Peyer's patch (tissue), 4 donors: ENCODE measurements around the gene PGD.

Source experiments
- POLR2A ChIP-seq, 2 donors: fragments of 450-650 bp; IDR thresholded peaks; one replicate each; pipeline ENCODE4 v1.5.1; 2017; ENCODE audit warnings: antibody characterized with exemption in 2 of 2, mild to moderate bottlenecking in 2 of 2, moderate library complexity in 2 of 2
- TF ChIP-seq, protein P1 (sequence below), 6 experiments: fragments of 450-650 bp in 4 of 6; fragments of 200-600 bp in 2 of 6; sonication (generic) in 1 of 6; IDR thresholded peaks; one replicate each; pipeline ENCODE4 v1.5.1; 2017 to 2019; ENCODE audit warnings: antibody characterized with exemption in 6 of 6, mild to moderate bottlenecking in 3 of 6, moderate library complexity in 1 of 6

DNA sequence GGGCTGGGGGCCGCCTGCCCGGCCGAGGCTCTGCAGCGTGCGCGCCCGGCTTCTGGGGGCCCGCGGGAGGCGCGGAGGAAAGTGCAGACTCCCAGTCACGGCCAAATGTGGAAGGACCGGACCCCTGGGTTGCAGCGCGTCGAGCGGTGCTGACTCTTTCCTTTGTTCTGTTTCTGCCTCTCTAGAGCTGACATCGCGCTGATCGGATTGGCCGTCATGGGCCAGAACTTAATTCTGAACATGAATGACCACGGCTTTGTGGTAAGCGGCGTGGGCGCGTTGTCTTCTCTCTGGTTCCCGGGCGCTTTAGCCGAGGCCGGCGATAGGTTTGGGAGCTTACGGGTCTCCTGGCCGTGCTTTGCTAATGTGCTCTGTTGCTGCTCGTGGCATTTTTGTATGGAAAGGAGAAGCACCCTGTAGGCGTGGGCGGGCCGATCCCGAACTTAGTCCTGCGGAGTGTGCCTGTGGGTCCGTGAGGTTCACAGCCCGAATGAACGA lies 629 bp downstream of the PGD start:
- TF ChIP-seq, protein P1, sequence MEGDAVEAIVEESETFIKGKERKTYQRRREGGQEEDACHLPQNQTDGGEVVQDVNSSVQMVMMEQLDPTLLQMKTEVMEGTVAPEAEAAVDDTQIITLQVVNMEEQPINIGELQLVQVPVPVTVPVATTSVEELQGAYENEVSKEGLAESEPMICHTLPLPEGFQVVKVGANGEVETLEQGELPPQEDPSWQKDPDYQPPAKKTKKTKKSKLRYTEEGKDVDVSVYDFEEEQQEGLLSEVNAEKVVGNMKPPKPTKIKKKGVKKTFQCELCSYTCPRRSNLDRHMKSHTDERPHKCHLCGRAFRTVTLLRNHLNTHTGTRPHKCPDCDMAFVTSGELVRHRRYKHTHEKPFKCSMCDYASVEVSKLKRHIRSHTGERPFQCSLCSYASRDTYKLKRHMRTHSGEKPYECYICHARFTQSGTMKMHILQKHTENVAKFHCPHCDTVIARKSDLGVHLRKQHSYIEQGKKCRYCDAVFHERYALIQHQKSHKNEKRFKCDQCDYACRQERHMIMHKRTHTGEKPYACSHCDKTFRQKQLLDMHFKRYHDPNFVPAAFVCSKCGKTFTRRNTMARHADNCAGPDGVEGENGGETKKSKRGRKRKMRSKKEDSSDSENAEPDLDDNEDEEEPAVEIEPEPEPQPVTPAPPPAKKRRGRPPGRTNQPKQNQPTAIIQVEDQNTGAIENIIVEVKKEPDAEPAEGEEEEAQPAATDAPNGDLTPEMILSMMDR (IDR thresholded peaks at IDR 0.05), result no peak
- TF ChIP-seq POLR2A (IDR thresholded peaks at IDR 0.05), result no peak
